Parathyroid adenoma (tissue), 2 donors: ENCODE data around the gene RAP1GAP2.

ENCODE experiments used
- H2AFZ ChIP-seq: fragments of 300-600 bp; sonication (generic); one replicate; pipeline ENCODE4 v1.7.0; 2017; ENCODE audit warnings: antibody characterized with exemption, mild to moderate bottlenecking
- H3K27ac ChIP-seq: fragments of 300-600 bp; sonication (generic); one replicate; pipeline ENCODE4 v1.7.0; 2017
- H3K27me3 ChIP-seq: fragments of 300-600 bp; sonication (generic); one replicate; pipeline ENCODE4 v1.7.0; 2017; ENCODE audit warnings: low read length; ENCODE audit not compliant: control insufficient read depth, insufficient read depth
- H3K36me3 ChIP-seq: fragments of 300-600 bp; sonication (generic); one replicate; pipeline ENCODE4 v1.7.0; 2017; ENCODE audit warnings: low read length; ENCODE audit not compliant: control insufficient read depth, insufficient read depth
- H3K4me1 ChIP-seq: fragments of 300-600 bp; sonication (generic); one replicate; pipeline ENCODE4 v1.7.0; 2017; ENCODE audit warnings: control low read depth
- H3K4me2 ChIP-seq: fragments of 300-600 bp; sonication (generic); one replicate; pipeline ENCODE4 v1.7.0; 2017; ENCODE audit warnings: low read length
- H3K4me3 ChIP-seq: fragments of 300-600 bp; sonication (generic); one replicate; pipeline ENCODE4 v1.7.0; 2017; ENCODE audit warnings: low read depth, low read length
- H3K79me2 ChIP-seq: fragments of 300-600 bp; sonication (generic); one replicate; pipeline ENCODE4 v1.7.0; 2017; ENCODE audit warnings: control low read depth
- H3K9ac ChIP-seq: fragments of 300-600 bp; sonication (generic); one replicate; pipeline ENCODE4 v1.7.0; 2017; ENCODE audit warnings: mild to moderate bottlenecking
- H3K9me3 ChIP-seq: fragments of 300-600 bp; sonication (generic); one replicate; pipeline ENCODE4 v1.7.0; 2017; ENCODE audit warnings: low read length; ENCODE audit not compliant: control insufficient read depth
- CTCF ChIP-seq: fragments of 300-600 bp; sonication (generic); IDR thresholded peaks from one replicate; pipeline ENCODE4 v1.7.0; 2017; ENCODE audit warnings: antibody characterized with exemption, mild to moderate bottlenecking
- donor health status: primary hyperparathyroidism.

RAP1GAP2 gene

GRCh38 chr17:2776589-2777241 is 19.5 kb upstream of the RAP1GAP2 start:
- Histone ChIP-seq H3K36me3 (no peaks in the 10 kb centered on the region), H3K9me3 (no peaks in the 10 kb centered on the region), H3K27ac (no peak overlapping the region), H3K4me2 (peak overlapping the region; percentile 55), H3K79me2 (no peaks in the 10 kb centered on the region), H3K27me3 (no peaks in the 10 kb centered on the region), H3K9ac (no peak overlapping the region), H3K4me1 (no peaks in the 10 kb centered on the region), H3K4me3 (peak overlapping the region; percentile 20), H2AFZ (peak overlapping the region; percentile 68)
- no peak for TF ChIP-seq CTCF

DNA sequence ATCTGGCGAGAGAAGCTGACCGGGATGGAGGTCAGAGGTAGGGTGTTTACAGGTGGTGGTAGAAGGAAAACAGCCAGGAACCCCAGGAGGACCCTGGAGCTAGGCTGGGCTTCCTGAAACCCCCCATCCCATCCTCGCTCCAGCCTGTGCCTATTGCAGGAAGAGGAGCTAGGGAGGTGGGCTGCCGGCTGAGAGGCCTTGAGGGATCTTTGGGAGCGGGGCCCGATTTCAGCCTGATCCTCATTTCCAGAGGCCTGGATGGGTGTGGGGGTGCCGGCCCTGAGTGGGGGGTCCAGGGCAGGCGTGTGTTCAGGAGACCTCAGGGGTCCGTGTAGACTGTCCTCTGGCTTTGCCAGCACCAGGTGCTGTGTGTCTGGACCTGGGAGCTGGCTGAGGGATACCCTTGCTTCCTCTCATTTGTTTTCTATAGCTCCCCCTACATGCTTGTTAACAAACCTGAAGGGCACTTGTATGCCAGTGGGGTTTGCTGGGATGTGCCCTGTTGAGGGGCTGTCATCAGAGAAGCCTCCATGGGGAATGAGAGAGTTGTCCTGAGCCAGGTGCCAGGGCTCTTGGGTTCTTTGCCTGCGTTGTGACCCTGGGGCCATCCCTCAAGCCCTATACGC is 18.9 kb upstream of the RAP1GAP2 start:
- Histone ChIP-seq H2AFZ (peak overlapping the region; percentile 68), H3K4me2 (peak overlapping the region; percentile 55), H3K27me3 (no peaks in the 10 kb centered on the region), H3K9me3 (no peaks in the 10 kb centered on the region), H3K79me2 (no peaks in the 10 kb centered on the region), H3K36me3 (no peaks in the 10 kb centered on the region), H3K4me3 (peak overlapping the region; percentile 20), H3K4me1 (no peaks in the 10 kb centered on the region), H3K27ac (no peak overlapping the region), H3K9ac (no peak overlapping the region)
- TF ChIP-seq CTCF: no peak

- Histone ChIP-seq H3K36me3 (no peaks in the 10 kb centered on the region), H3K9me3 (no peaks in the 10 kb centered on the region), H3K4me3 (no peak overlapping the region), H3K4me1 (no peaks in the 10 kb centered on the region), H3K4me2 (no peak overlapping the region), H2AFZ (no peak overlapping the region), H3K27me3 (no peaks in the 10 kb centered on the region), H3K79me2 (no peaks in the 10 kb centered on the region), H3K27ac (no peak overlapping the region), H3K9ac (no peak overlapping the region)
- TF ChIP-seq CTCF: no peak
Observed at GRCh38 chr17:2778489-2778888, 17.7 kb upstream of the RAP1GAP2 start.

DNA sequence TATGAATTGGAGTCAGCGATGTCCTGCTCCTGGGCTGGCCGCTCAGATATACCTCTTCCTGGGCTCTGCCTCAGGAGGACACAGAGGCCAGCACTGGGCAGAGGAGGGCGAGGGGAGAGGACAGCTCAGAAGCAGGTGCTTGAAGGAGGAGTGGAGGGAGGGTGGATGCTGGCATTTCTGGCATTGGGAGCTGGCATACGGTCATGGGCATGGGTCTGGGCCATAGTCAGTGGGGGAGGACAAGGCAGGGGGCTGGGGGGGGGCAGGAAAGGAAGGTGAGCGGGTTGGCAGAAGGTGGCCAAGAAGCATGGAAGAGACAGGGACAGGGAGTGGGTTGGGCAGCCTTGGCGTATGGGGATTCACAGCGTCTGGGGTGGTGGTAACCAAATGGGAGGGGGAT is 16.7 kb upstream of the RAP1GAP2 start:
- TF ChIP-seq CTCF: no peak
- H3K27me3 ChIP-seq: no peaks in the 10 kb centered on the region
- H3K9ac ChIP-seq: no peak overlapping the region
- no peaks in the 10 kb centered on the region for H3K36me3 ChIP-seq
- no peaks in the 10 kb centered on the region for H3K9me3 ChIP-seq
- H2AFZ ChIP-seq: no peak overlapping the region
- no peak overlapping the region for H3K4me2 ChIP-seq
- no peak overlapping the region for H3K27ac ChIP-seq
- H3K4me1 ChIP-seq: no peaks in the 10 kb centered on the region
- no peaks in the 10 kb centered on the region for H3K79me2 ChIP-seq
- no peak overlapping the region for H3K4me3 ChIP-seq

- no peak overlapping the region for H3K4me3 ChIP-seq
- no peaks in the 10 kb centered on the region for H3K9me3 ChIP-seq
- H3K9ac ChIP-seq: no peak overlapping the region
- no peaks in the 10 kb centered on the region for H3K27me3 ChIP-seq
- no peaks in the 10 kb centered on the region for H3K36me3 ChIP-seq
- no peaks in the 10 kb centered on the region for H3K4me1 ChIP-seq
- H3K79me2 ChIP-seq: no peaks in the 10 kb centered on the region
- H3K4me2 ChIP-seq: no peak overlapping the region
- H3K27ac ChIP-seq: no peak overlapping the region
- no peak overlapping the region for H2AFZ ChIP-seq
- TF ChIP-seq CTCF: no peak
Observed at GRCh38 chr17:2780256-2780655, 16.0 kb upstream of the RAP1GAP2 start.
